GM19438 (cell line): ENCODE measurements around the gene ERBIN.

Source experiments
- ATAC-seq: cut with Tn5 transposase; IDR thresholded peaks from one replicate; pipeline ENCODE4 v1.9.1; 2021; ENCODE audit warnings: low read depth; ENCODE audit not compliant: unreplicated experiment

Gene ERBIN

DNA sequence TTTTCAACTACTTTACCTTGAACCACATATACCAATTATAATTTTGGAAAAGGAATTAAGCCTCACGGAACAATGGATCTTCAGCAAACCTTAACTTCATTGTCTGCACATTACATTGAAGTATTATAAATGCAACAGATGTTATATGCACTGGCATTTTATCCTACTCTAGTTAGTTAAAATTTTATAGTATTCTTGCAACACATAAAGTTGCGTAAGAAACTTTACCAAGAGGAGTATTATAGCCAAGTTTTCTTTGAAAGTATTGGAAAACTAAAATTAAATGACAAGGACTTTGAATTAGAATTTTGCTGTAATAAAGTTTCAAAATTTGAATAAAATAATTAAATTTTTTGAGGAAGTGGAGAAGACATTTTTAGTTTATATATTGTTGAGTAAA lies 154.3 kb downstream of the ERBIN start:
- ATAC-seq, result no peak

DNA sequence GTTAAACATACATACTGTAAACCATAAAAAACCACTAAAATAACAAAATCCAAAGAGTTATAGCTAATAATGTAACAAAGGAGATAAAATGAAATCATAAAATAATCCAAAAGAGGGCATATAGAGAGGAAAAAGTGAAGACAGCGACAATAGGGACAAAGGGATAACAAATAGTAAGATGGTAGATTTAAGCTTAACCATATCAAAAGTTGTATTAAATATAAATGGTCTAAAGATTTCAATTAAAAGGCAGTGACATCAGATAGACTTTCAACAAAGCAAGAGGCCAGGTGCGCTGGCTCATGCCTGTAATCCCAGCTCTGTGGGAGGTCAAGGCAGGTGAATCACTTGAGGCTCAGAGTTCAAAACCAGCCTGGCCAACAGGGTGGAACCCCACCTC lies 163.0 kb downstream of the ERBIN start:
- no peak for ATAC-seq

DNA sequence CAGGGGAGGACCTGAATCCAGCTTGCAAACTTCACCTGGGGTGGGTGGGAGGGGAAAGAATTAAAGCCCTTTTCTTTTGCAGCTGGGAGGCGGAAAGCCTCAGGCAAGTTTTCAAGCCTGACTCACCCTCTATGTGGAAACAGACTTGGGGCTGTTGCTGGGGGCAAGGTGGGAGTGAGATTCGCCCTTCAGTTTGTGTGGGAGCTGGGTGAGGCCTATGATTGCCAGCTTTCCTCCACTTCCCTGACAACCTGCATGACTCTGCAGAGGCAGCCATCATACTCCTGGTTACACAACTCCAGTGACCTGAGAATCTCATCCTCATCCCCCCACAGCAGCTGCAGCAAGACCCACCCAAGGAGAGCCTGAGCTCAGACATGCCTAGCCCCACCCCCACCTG lies 174.5 kb downstream of the ERBIN start:
- ATAC-seq, result no peak

DNA sequence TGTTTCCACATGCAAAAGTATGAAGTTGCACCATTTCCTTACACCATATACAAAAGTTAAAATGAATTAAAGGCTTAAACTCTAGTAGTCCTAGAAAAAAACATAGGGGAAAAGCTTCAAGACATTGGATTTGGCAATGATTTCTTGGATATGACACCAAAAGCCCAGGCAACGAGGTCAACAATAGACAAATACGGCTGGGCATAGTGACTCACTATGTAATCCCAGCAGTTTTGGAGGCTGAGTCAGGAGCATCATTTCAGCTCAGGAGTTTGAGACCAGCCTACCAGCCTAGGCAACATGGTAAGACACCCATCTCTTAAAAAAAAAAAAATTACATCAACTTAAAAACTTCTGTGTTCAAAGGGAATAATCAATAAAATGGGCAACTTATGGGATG lies 186.8 kb downstream of the ERBIN start:
- ATAC-seq, result no peak

DNA sequence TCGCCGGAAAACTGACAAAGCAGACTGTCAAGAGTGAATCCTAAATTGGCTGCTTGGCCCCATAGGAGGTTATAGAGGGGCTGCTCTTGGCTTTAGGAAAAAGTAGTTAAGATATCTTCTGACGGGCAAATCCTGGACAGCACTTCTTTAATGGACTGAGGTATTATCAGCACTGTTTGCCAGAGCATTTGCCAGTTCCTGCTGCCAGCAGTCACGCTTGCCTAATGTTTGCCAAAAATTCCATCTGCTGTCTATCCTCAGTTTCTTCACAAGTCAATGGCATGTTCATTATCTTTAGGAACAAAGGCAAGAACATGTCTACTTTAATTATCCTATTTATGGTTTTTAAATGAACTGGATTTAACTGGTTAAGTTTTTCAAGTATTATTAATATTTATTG lies 191.9 kb downstream of the ERBIN start:
- no peak for ATAC-seq

DNA sequence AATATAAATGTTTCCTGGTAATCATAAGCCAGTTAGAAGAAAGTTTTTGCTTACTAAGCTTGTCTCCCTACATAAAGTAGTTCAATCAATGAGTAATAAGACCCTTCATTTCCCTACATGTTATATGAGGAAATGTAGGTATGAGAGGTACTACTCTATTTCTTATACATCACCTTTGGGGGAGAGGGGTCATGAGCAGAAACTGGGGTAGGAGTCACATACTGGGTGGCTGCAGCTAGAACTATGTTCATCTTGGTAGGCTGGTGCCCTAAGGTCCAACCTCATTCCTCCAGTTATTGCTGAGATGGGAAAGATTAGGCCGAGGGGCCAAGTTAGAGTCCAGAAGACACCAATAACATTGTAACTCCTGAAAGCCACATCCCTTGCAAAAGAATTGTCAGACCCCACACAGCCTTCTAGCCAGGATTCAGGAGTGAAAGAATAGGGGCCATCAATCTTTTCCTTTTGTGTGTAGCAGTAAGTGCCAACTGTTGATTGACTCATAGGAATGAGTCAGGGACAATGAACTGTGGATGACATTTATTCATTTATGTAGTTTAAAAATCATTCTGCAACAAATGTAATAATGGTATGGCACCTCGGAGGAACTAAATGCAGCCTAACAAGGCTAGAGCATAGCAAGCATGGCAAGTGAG lies 196.1 kb downstream of the ERBIN start:
- ATAC-seq, result no peak

DNA sequence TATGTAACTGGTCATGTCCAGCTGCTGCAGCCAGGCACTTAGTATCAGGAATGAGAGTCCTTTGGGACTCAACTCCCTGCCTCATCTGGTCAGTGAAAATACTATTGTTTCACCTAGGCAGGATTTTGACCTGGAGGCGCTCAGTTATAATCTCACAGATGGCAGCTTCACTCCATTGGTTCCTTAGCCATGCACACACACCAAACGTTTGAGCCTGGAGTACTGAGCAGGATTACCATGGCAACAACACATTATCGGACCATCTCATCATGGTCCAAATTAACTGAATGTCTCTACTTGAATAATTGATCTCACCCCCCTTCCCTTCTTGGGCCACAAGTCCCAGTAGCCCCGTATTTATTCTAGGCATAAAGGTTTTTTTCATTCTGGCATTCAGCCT lies 202.8 kb downstream of the ERBIN start:
- no peak for ATAC-seq

DNA sequence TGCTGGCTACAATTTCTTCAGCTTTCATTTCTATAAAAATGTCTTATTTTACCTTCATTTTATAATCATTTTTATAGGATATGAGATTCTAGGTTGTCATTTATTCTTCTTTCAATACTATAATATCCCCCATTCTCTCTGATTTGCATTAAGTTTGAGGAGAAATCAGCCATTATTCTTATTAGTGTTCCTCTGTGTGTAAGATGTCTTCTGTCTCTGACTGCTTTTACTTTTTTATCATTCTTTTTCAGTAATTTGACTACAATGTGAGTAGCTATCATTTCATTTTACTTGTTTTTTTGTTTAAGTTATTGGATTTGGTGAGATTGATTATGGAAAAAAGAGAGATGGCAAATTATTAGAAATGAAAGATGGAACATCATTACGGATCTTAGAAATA lies 204.1 kb downstream of the ERBIN start:
- ATAC-seq, result no peak
